Suppressor macrophage treated with lipopolysaccharide for 4 hours (primary cell): ENCODE measurements around the gene GAST.

Source experiments
- DNase-seq: peaks from one replicate; pipeline ENCODE4 v3.0.0-alpha.2; 2020

Gene GAST

DNA sequence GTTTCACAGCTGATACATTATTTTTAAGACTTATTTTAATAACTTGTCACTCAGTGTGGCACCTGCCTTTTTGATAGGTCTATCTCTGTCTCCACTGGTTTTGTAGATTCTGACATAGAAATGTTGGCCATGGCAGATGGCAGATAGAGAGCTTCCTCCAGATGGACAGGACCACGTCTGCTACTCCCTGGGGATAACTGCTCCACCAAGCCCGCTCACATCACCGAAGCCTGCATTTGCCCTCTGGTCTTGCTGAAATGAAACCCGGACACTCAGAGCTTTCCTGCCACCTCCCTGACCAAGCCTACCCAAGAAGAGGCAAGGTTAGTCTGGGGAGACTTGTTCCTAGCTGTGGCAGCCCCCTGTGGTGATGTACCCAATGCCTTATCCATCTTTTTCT lies 38.7 kb downstream of the GAST start:
- DNase-seq, result no peak

DNA sequence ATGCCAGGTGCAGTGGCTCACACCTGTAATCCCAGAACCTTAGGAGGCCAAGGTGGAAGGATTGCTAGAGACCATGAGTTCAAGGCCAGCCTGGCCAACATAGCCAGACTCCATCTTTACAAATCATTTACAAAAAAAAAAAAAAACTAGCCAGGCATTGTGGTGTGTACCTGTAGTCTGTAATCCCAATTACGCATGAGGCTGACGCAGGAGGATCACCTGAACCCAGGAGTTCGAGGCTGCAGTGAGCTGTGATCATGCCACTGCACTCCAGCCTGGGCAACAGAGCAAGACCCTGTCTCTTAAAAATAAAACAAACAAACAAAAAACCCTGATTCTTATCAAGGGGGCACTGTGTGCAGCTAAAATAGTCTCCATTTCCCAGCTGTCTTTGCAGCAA lies 39.2 kb downstream of the GAST start:
- DNase-seq, result no peak

DNA sequence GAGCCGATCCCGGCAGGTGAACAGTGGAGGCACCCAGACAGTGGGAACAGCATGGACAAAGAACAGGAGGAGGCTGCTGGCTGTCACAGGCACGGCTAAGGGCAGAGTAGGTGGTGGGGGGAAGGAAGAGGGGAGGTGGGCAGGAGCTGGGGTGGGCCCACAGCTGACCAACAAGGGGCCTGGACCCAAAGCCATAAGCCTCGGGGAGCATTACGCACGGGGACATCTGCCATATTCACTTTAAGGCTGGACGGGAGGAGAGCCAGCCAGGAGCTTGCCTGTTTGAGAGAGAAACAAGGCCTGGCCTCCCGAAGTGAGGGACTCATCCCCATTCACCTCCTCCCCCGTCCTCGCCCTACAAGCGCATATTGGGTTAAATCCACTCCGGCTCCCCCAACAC lies 41.9 kb downstream of the GAST start:
- DNase-seq, result no peak

DNA sequence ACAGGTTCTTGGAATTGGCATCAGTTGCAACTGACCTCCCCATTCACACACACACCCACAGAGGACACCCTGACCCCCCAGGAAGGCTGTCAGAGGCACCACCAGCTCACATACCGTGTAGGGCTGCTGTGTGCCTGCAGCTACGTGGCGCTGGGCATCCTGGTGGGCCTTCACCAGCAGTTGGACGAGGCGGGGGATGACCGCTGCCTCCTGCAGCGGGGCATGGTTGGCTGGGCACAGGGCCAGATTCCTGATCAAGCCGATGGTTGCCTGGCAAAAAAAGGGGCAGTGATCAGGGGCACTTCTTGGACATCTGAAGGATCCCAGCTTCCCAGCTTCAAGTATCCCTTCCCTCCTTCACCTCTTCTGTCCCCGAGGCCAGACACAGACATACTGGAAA lies 46.5 kb downstream of the GAST start:
- no peak for DNase-seq

DNA sequence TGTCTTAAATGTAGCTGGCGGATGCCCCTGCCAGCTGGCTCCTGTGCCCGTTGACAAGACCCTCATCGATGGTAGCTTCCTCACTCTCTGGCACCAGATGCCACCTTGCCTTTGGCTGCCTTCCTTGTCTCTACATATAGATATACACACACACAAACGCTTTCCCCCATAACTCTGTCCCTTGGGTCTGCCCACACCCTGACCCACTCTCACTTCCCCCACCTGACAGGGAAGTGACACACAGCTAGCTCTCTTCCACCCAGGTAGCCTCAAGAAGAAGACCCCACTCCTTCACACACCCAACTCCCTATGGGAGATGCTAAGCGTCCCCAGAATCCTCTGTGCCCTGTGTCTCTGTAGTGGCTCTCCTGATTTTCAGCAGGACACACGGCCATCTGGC lies 48.7 kb downstream of the GAST start:
- no peak for DNase-seq

DNA sequence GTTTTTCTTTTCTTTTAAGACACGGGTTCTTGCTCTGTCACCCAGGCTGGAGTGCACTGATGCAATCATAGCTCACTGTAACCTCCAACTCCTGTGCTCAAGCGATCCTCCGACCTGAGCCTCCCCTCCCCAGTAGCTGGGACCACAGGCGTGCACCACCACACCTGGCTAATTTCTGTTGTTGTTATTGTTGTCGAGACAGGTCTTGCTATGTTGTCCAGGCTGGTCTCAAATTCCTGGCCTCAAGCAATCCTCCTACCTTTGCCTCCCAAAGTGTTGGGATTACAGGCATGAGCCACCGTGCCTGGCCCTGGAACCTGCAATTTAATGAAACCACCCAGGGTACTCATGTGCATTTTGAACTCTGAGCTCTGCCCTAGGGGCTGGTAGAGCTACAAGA lies 50.3 kb downstream of the GAST start:
- DNase-seq, result no peak

DNA sequence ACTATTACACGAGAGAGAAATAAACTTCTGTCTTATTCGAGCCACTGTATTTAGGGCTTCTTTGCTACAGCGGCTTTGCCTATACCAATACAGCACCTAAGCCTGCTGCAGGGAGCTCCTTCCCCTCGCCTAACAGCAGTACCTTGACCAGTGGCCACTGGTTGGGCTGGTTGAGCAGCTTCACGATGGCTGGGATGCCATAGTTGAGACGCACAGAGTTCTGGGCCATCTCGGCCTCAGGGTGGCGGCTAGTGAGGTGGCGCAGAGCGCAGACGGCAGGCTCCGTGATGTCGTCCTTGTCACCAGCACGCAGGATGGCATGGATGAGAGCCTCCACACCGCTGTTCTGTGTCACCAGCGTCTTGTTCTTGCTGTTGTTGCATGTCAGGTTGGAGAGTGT lies 50.7 kb downstream of the GAST start:
- DNase-seq, result no peak

DNA sequence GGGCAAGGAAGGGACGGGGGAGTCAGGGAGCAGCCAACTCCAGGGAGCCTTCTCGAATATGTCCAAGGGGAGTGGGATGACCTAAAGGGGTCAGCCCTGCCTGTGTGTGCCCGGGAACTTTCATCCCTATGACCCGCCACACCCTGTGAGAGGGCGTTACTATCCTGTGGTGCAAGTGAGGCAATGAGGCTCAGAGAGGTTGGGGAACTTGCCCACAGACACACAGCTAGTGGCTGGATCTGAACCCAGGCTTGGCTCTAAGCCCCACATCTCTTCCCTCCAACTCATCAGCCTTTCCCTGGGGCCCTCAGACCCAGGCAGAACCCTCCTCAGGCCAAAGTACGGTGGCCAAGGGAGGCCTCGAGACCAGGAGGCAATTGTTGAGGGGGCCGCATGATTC lies 51.2 kb downstream of the GAST start:
- no peak for DNase-seq
